GM19395 (cell line): ENCODE measurements around the gene C6orf15.
A peak's percentile ranks its signal among the peaks of the same experiment; 100 is the strongest.

Source experiments
- ATAC-seq: cut with Tn5 transposase; IDR thresholded peaks from one replicate; pipeline ENCODE4 v1.9.1; 2021; ENCODE audit warnings: mild to moderate bottlenecking, moderate library complexity; ENCODE audit not compliant: unreplicated experiment

Gene C6orf15

GRCh38 chr6:31112478-31112877 lies at the start of gene C6orf15:
C6orf15 (minus strand) TSS chr6:31112575; CDS start chr6:31112555, 20 bp downstream.
- ATAC-seq = no peak

- no peak for ATAC-seq
These were observed 49.1 kb upstream of the C6orf15 start for GRCh38 chr6:31161216-31162126.

- no peak for ATAC-seq
These were observed 46.8 kb upstream of the C6orf15 start for GRCh38 chr6:31158863-31159855.

GRCh38 chr6:31158140-31158862 lies 45.9 kb upstream of the C6orf15 start, which contains the start of gene TCF19:
TCF19 (plus strand) TSS chr6:31158589; CDS start chr6:31159470, 881 bp downstream.
- peak; percentile 86 for ATAC-seq

GRCh38 chr6:31157513-31158139 lies 45.3 kb upstream of the C6orf15 start, which contains the start of gene CCHCR1:
CCHCR1 (minus strand) TSS chr6:31157802; CDS start chr6:31157600, 202 bp downstream.
- peak; percentile 9 for ATAC-seq

GRCh38 chr6:31156641-31157040 lies 44.3 kb upstream of the C6orf15 start:
- no peak for ATAC-seq

- ATAC-seq = no peak
These were observed 42.1 kb upstream of the C6orf15 start for GRCh38 chr6:31154436-31154835.

GRCh38 chr6:31152781-31153180 lies 40.4 kb upstream of the C6orf15 start:
- no peak for ATAC-seq

GRCh38 chr6:31149827-31150447 lies 37.6 kb upstream of the C6orf15 start:
- ATAC-seq = no peak

- no peak for ATAC-seq
These were observed 33.0 kb upstream of the C6orf15 start for GRCh38 chr6:31145386-31145785.

GRCh38 chr6:31144970-31145340 lies 32.6 kb upstream of the C6orf15 start:
- no peak for ATAC-seq

GRCh38 chr6:31144296-31144969 lies 32.1 kb upstream of the C6orf15 start:
- no peak for ATAC-seq

- ATAC-seq = no peak
These were observed 30.8 kb upstream of the C6orf15 start for GRCh38 chr6:31143148-31143547.

GRCh38 chr6:31142361-31142761 lies 30.0 kb upstream of the C6orf15 start:
- ATAC-seq = no peak

- ATAC-seq = no peak
These were observed 28.3 kb upstream of the C6orf15 start for GRCh38 chr6:31140643-31141042.

GRCh38 chr6:31139599-31139998 lies 27.2 kb upstream of the C6orf15 start:
- no peak for ATAC-seq

- no peak for ATAC-seq
These were observed 26.6 kb upstream of the C6orf15 start, which contains the start of gene PSORS1C2 for GRCh38 chr6:31138982-31139381. PSORS1C2 (minus strand) TSS chr6:31139066; CDS start chr6:31139026, 40 bp downstream.

GRCh38 chr6:31135710-31136109 lies 23.3 kb upstream of the C6orf15 start:
- ATAC-seq = no peak

GRCh38 chr6:31132806-31133205 lies 20.4 kb upstream of the C6orf15 start:
- ATAC-seq = no peak
